Activated gamma-delta T cell (primary cell): ENCODE results near the gene DUOX1.

Experiments used
- DNase-seq: peaks from one replicate; lab custom pipeline; 2025; lab: John Stamatoyannopoulos, UW

DUOX1 gene

GRCh38 chr15:45143946-45144345, 14.2 kb downstream of the DUOX1 start:
- no peak for DNase-seq

GRCh38 chr15:45144775-45145174, 15.0 kb downstream of the DUOX1 start:
- no peak for DNase-seq

DNA sequence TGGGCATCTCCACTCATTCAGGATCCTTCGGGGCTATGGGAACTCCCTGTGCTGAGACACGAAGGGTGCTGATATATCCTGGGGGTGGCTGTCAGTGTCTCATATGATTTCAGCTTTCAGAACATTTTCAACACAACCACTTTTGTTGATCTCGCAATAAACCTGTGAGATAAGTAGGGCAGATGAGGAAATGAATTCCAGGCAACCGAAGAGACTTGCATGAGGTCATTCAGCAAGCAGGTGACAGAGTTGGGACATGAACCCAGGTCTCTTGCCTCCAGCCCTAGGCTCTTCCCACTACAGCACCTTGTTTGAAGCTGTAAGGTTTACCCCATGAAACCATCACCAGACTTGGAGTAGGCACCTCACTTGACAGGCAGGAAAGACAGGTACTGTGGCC, 16.6 kb downstream of the DUOX1 start:
- no peak for DNase-seq

- no peak for DNase-seq
Measured at GRCh38 chr15:45147606-45148005, 17.8 kb downstream of the DUOX1 start.

DNA sequence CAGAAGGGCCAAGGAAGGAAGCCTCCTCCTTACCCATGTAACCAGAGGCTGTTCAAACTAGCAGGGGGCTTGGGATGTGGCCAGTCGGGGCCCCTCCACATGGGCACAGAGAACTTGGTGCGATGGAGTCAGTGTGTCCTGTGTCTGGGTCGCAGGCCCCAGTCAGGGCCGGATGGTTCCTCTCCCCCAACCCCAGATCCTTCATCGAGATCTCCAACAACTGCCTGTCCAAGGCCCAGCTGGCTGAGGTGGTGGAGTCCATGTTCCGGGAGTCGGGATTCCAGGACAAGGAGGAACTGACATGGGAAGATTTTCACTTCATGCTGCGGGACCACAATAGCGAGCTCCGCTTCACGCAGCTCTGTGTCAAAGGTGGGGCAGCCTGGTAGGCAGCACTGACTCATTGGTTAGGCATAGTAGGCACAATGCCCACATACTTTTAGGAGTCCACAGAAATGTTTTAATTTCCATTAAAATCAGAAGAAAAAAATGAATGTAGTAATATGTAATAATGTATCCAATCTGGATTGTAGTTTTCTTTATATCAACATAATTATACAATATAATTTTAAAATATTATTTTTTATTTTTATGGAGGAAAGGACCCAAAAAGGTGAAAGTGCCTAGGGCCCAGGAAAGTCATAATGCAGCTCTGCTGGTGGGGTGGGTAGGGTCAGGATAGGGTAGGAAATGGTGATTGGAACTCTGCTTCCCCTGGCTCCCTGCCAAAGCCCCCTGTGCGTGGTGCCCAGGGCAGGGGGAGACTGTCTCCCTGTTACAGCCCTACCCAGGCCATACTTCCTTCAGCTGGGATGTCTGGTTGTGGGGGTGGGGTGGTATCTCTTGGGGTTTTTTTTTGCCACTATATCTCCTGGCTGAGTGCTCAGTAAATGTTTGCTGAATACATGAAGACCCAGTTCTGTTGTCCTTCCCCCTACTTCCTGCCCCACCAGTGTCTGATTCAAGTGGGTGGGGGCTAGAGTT, 18.6 kb downstream of the DUOX1 start:
- no peak for DNase-seq

DNA sequence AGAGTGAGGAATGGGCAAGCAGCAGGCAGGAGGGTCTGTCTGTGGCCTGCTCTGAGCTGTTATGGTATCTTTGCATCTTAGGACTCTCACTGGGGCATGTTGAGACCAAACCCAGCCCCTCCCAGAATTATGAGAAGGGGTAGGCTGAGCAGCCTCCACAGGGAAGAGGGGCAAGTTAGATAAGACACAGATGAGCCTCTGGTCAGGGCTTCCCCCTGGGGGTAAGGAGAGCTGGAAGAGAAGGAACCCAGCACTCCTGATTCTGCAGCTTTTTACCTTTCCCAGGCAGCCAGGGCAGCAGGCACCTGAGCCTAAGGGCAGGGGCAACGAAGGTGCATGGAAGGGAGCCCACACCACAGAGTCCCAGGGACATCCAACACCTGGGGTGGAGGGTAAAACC, 19.3 kb downstream of the DUOX1 start:
- no peak for DNase-seq

GRCh38 chr15:45150481-45150880, 20.7 kb downstream of the DUOX1 start:
- DNase-seq, result no peak

GRCh38 chr15:45150997-45151396, 21.2 kb downstream of the DUOX1 start:
- DNase-seq, result no peak

GRCh38 chr15:45151998-45152828, 22.4 kb downstream of the DUOX1 start:
- DNase-seq, result no peak

GRCh38 chr15:45155739-45156138, 25.9 kb downstream of the DUOX1 start:
- no peak for DNase-seq

DNA sequence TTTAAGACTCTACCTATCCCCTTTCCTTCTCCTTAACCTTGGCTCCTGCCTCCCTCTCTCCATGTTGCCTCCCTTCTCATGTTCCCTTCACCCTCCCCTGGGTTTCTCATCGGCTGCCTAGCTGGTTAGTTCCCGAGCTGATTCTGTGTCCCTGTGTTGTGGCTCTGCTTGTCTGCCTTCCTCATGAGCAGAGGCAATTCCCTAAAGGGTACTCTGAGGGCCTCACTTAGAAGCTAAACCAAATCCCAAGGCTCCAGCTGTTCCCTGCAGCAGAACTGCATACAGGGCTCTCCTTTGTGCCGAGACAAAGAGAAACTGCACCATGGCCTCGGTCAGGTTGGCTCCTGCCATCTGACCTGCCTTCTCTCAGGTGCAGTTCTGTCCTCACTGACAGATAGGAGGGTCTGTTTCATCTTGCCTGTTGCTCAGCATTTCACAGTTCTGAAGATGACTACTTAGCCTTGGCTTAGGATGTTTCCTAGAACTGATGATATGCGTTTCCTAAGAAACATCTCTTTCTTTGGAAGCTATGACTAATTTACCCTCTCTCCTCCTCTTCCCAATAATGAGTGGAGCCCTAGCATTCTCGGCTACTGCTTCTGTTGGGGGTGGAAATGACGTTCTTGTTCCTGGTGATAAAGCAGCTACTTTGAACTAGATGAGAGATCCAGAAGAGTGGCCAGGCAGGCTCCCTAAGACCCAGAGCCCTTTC, 27.1 kb downstream of the DUOX1 start:
- no peak for DNase-seq

GRCh38 chr15:45157974-45158373, 28.2 kb downstream of the DUOX1 start:
- no peak for DNase-seq

GRCh38 chr15:45161666-45162065, 31.9 kb downstream of the DUOX1 start:
- DNase-seq, result no peak

GRCh38 chr15:45162771-45163507, 33.1 kb downstream of the DUOX1 start:
- DNase-seq, result no peak

DNA sequence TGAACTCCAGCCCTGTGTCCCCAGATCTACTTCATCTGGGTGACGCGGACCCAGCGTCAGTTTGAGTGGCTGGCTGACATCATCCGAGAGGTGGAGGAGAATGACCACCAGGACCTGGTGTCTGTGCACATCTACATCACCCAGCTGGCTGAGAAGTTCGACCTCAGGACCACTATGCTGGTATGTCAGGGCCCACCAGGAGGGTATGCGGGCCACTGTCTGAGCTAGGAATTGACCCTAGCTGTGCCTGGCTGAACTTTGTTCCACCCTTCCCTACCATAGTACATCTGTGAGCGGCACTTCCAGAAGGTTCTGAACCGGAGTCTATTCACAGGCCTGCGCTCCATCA, 33.7 kb downstream of the DUOX1 start:
- no peak for DNase-seq

- no peak for DNase-seq
Measured at GRCh38 chr15:45164914-45165313, 35.1 kb downstream of the DUOX1 start.

DNA sequence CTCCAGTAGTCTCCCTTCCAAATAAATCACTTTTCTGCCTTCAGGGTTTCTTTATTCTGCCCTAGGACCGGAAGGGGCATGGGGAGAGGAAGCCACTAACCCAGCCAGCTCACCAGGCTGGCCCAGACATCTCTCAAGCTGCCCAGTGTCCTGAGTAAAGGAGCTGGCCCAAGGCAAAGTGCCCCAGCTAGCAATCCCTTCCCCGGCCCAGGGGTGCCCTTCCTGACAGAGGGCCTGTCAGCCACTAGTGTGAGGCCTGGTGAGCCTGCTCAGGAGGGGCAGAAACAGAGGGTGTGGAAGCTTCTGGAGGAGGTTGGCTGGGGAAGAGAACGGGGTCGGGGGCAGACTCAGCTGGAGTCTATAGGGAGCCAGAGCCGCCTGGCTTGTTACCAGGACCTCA, 35.7 kb downstream of the DUOX1 start:
- no peak for DNase-seq

DNA sequence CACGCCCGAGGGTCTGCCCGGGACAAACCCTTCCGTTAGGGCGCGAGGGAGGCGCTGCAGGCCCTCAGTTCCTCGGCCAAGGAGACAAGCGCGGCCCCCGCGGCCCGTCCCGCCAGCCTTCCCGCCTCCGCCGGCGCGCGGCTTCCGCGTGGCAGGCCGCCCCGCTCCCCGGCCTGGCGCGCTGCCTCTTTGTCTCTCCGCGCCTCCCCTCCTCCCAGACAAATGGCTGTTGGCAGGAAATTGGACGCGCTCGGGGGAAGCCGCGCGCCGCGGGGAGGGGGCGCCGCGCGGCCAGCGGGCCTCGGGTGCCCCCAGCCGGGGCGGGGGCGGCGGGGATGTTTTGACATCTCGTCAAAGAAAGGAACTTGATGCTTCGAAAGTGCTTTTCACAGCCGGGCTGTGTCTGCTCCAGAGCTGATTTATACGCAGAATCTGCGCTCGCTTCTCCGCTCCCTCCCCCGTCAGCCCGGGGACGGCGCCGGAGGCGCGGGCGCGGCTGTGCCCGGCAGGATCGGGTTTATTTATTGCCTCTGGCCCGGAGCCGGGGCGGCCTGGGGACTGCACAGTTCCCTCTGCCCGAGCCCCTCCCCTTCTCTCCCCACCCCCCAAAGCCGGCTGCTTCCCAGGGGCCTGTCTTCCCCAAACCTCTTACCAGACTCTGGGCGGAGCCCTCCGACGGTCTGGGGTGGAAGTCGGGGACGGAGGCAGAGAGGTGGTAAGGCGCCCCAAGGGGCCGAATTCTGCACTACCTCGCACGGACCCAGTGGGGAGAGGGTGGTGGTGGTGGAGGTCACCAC, 37.2 kb downstream of the DUOX1 start:
- DNase-seq, result peak; percentile 55

DNA sequence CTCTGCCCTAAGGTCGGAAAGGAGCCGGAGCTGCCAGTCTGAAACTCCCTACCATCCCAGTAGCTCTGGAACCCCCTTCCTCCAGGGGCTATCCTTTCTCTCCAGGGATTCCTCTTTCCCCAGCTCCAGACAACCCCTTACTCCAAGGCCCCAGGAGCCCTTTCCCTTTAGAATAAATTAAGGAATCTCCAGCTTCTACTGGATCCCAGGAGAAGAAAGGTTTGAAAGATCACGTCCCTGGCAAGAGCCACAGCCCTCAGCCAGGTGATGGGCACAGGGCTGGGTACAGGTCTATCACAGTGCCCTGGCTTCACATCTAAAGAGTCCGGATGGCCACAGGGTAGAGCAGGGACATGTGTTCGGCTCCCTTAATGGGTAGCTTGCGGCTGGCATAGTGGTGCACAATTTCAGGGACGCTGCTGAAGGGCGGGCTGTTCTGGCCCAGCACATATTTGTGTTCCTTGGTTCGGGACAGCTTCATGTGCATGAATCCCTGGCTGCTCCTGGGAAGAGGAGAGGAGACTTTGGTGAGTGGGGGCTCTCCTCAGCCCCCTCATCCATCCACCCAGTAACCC, 37.9 kb downstream of the DUOX1 start:
- DNase-seq, result no peak

- no peak for DNase-seq
Measured at GRCh38 chr15:45168286-45168685, 38.5 kb downstream of the DUOX1 start.
